Stimulated activated CD4-positive, alpha-beta T cell treated with anti-CD3 and anti-CD28 coated beads, Interleukin-4, amount 100 ng/mL, for 48 hours (primary cell): Measurements from ENCODE around the gene CPZ.

Experiments
- DNase-seq, 2 donors: peaks; one replicate each; pipeline ENCODE4 v3.0.0-alpha.2; 2020; ENCODE audit warnings: low read depth in 2 of 2

CPZ gene

DNA sequence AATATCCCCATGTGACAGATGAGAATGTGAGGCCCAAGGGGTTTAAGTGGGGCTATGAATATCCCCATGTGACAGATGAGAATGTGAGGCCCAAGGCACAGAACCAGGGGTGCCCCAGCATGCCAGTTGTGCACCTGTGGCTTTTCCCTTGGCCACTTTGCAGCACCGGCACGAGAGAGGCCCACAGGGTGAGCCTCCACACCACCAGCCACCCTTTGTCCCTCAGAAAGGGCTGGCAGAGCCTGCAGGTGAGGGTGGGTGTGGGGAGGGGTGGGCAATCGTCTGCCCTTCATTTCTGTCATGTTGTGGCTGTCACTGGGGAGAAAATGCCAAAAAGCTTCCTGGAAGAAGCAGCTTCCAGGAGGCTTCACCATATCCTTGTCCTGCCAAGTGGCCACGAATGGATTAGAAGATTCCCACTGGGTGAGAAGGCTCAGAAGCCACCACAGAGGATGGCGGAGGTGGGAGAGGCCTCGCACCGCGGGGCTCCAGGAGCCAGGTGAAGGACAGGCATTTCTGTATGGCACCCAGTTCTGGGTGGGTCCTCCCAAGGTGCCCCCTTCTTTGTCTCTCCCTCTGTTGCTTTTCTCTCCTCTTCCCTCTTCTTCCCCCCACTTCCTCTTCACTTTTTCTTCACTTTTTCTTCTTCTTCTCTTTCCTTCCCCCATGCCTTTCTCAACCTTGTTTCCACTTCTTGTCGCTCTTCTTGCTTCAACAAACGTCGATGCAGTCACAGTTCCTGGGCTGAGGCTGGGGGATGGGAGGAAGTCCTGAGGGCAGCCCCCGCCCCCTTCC, 12.8 kb upstream of the CPZ start:
- no peak for DNase-seq

- DNase-seq = peak; percentile 16 to 47
Measured at GRCh38 chr4:8580321-8581093, 12.1 kb upstream of the CPZ start, which contains the start of gene GPR78. GPR78 (plus strand) TSS chr4:8580392; CDS start chr4:8580983, 591 bp downstream.

- DNase-seq = no peak
Measured at GRCh38 chr4:8581094-8581861, 11.3 kb upstream of the CPZ start.

DNA sequence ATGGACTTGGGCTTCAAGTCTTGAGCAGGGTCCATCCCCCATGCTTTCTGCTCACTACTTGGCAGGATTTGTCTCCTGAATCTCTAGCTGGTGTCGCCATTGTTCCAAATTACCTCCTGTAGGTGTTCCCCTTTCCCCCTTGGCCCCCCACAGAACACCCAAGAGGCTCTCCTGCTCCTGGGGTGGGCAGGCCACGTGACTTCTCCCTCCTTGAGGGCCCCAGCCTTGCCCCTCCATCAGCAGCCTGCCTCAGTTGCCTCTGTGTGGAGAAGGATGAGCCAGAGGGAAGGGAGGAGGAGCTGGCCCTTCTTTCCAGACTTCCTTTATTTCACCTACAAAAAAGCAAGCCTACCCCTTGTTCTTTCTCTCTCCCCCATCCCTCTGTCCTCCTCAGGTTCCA, 10.5 kb upstream of the CPZ start:
- DNase-seq = no peak

DNA sequence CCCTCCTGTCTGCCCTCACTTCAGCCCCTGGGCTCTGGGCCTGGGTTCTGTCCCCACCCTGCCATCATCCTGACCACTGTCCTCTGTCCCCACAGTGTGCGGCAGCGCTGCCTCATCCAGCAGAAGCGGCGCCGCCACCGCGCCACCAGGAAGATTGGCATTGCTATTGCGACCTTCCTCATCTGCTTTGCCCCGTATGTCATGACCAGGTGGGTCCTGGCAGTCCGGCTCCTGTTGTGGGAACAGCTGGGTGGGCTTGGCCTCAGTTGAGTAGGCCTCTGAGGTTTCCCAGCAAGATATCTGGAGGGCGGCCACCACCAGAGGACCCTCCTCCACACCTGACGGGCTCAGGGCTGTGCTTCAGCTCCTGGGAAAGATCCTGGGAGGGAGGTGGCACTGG, 10.1 kb upstream of the CPZ start:
- DNase-seq = no peak

- DNase-seq = no peak
Measured at GRCh38 chr4:8582941-8583654, 9.5 kb upstream of the CPZ start.

DNA sequence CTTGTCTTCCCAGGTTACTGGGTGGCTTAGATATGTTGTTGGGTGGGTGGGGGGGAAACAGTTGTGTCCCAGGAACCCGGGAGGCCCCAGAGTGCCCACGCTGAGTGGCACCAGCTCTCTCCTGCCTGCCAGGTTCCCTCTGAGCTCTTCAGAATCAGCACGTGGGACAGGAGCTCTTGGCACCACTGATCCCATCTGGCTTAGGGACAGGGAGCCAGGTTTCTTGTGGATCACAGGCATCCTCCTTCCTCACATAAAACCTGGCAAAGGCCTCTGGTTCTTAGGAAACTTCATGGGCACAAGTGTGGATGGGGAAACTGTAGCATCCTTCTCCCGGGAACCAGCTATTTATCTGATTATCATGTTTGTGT, 8.9 kb upstream of the CPZ start:
- no peak for DNase-seq

DNA sequence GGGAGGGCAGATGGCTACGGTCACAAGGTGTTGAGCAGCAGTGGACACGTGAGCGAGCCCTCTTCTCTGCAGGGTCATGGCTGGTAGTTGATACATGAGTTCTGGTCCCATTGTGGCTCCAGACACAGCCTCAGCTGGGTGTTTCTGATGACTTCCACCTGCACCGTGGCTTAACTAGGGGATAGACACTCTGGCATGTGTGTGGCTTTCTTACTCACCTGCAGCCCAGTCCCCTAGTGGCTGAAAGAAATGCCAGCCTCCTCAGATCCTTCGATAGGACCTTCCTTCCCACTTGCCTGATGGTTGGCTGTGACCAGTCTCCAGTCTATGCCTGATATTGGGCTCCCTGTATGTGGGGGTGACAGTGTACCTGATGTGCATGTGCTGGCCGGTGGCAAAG, 7.4 kb upstream of the CPZ start:
- DNase-seq = no peak

DNA sequence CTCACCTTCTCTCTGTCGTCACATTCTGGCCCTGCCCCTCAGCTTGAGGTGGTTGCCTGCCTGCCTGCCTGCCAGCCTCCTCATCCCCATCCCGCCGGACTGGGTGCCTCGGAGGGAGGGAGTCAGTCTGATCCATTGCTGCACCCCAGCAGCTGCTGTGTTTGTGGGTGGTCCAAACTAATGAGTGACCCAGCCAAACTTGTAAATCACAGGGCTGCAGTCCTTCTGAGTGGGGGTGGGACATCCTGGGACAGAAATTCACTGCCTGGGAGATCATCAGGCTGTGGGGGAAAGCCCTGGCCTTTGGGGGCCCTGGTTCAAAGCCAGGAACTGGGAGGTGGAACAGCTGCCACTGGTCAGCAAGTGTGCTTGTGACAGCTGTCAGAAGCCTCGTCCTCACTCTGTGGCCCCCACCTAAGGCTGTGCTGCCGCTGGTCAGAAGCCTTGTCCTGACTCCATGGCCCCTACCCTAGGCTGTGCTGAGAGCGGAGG, 6.8 kb upstream of the CPZ start:
- DNase-seq = no peak

DNA sequence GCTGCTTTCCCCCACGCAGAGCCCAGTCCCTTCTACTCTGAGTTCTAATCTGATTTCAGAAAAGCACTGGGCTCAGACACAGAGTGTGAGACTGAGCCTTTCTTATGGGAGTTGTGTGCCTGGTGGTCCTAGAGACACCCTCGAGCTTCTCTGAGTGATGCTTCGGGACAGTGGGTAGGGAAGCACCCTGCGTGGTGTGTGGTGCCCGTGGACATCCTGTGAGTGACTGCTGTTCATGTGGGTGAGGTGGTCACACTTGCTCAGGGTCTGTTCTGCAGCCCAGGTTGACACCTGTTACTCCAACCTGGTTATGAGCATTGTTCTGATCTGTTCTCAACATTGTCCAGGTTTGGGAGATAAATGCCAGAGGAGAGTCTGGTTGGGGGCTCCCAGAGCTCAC, 6.3 kb upstream of the CPZ start:
- no peak for DNase-seq

GRCh38 chr4:8586671-8587468, 5.7 kb upstream of the CPZ start:
- no peak for DNase-seq

- no peak for DNase-seq
Measured at GRCh38 chr4:8587469-8588195, 4.9 kb upstream of the CPZ start.

GRCh38 chr4:8588196-8588470, 4.4 kb upstream of the CPZ start:
- DNase-seq = no peak

GRCh38 chr4:8589336-8589735, 3.2 kb upstream of the CPZ start:
- no peak for DNase-seq

DNA sequence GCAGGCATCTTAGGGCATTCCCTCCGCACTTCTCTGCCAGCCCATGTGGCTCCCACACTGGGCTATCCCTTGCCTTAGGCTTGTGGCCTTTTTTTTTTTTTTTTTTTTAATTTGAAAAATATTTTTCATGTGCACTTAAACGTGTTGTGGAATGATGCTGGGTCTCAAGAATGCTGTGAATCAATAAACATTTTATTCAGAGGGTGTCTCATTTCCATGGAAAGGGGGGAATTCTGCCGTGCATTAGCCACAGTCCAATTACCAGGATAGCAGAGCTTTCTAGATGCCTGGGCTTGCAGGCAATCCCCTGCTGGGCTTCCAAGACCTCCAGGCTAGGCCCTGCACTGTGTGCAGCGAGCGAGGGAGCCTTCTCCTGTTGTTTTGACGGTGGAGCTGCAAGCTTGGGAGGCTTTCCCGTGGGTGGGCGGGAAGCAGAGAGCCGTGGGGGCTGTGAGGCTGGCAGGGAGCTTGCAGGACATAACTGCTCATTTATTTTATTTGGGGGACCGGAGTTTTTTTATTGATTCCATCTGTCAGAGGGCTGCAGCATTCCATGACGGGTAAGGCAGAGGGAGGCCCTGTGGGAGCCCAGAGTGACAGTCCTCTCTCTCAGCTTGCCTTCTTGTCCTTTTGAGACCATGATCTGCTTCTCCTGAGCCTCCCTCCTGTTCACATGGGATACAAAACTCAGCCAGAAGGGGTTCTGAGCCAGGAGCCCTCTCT, 2.6 kb upstream of the CPZ start:
- DNase-seq = no peak

GRCh38 chr4:8590546-8590880, 2.1 kb upstream of the CPZ start:
- DNase-seq = no peak

DNA sequence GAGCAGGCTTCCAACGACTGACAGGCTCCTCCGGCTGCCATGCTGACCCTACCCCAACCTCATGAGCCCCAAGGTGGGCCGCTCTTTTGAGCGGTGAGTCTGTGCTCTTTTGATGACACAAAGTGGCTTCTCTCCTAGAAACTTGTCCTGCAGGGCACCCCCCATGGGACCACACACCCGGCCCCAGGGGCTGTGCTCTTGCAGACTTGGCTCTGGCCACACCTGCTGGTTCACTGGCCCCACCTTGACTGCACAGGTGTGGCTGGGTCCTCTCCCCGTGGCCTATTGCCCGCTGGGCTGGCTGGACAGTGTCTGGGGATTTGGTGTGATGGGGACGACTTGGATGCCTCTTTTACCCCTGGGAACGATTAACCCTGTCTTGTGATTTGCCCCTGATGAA, 1.5 kb upstream of the CPZ start:
- no peak for DNase-seq

DNA sequence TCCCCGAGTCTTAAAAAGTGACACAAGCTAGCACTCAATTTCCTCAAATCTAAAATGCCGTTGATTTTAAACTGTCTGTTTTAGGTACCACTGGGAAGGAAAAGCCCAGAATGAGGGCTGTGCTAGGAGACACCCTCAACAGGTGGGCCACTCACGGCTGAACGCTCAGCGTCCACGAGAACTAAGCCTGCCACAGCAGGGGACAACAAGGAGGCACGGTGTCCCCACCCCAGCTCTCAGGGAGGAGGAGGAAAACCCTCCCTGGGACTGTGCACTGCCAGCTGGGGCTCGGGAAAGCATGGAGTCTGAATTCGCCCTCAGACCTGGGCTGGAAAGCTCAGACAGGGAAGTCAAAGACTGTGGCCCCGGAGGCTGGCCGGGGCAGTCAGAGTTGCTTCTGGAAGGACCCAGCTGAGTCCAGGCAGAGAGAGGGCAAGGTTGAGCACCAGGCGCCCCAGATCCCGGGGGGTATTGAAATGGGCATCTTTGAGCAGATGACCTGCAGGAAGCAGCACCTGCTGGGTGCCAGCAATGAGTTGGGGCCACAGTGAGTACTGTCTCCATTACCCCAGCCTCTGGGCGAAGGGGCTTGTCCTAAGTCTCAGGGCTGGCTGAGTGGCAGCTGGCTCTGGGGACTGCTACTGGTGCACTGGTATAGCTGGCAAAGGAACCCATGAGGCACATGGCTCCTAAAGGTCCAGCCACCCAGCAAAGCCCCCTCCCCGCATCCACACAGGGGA, 769 bp upstream of the CPZ start:
- no peak for DNase-seq
